SJSA1 (cell line): ENCODE measurements around the gene NF2. TPM values are rescaled to one million over a fixed set of nuclear protein-coding genes. Genes with fewer than 3 reads are reported as not detected.

Experiments used
- DNase-seq, 2 experiments: peaks; one replicate each; pipeline ENCODE4 v3.0.0-alpha.2; 2015 to 2020; ENCODE audit warnings: low spot score in 2 of 2, low read depth in 1 of 2
- H3K27ac ChIP-seq: fragments of 250-450 bp; sonication (Bioruptor Pico); 2 replicates; pipeline ENCODE4 v1.5.1; 2020; ENCODE audit warnings: mild to moderate bottlenecking, moderate library complexity
- H3K27me3 ChIP-seq: fragments of 250-450 bp; sonication (Bioruptor Pico); replicated peaks from 2 replicates; pipeline ENCODE4 v1.5.1; 2020; ENCODE audit warnings: mild to moderate bottlenecking, moderate library complexity
- H3K36me3 ChIP-seq: fragments of 250-450 bp; sonication (Bioruptor Pico); 2 replicates; pipeline ENCODE4 v1.5.1; 2020; ENCODE audit warnings: mild to moderate bottlenecking
- H3K4me1 ChIP-seq: fragments of 250-450 bp; sonication (Bioruptor Pico); replicated peaks from 2 replicates; pipeline ENCODE4 v1.6.1; 2021; ENCODE audit warnings: mild to moderate bottlenecking
- H3K4me3 ChIP-seq: fragments of 250-450 bp; sonication (Bioruptor Pico); 2 replicates; pipeline ENCODE4 v1.5.1; 2020; ENCODE audit warnings: mild to moderate bottlenecking
- H3K9me3 ChIP-seq: fragments of 250-450 bp; sonication (Bioruptor Pico); replicated peaks from 2 replicates; pipeline ENCODE4 v1.5.1; 2020; ENCODE audit warnings: mild to moderate bottlenecking
- total RNA-seq: library from RNA; depleted of rRNA; stranded (reverse); fragments of >200 nt; shearing (Covaris generic); gene quantifications from 2 replicates; pipeline ENCODE4 v1.2.3, GENCODE V29; 2014

NF2 gene
- total RNA-seq, 1 experiment from 2014 or later, result 151 TPM

DNA sequence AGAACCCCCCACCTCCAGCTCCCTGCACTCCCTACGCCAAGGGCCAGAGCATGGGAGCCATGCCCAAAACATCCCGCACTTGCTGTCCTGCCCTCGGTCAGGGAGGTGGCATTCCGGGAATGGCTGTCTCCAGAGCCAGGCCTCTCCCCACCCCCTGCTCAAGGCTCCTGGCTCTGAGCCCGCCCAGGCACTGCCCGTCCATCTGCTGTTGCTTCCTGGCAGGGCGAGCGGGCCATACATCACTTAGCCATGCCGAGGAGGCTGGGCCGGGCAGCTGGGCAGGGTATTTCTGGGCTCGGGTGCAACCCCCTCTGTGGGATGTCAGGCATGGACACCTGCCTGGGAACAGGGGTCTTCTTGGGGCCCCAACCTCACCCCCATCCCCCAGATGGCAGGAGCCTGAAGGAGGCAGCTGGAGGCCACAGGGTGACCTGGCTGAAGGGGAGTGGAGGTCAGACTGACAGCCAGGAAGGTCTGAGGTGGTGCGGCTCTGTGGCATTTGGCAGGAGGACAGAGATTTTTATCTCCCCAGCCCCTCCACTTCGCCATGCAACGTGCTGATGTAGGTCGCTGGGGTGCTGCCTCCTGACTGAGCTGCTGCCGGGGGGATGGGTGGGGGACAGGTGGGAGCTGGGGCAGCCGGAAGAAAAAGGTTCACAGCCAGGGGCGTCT lies 107.6 kb downstream of the NF2 start:
- H3K27me3 ChIP-seq, result no peaks in the 10 kb centered on the region; the same call in none of the 2 replicates
- no peak overlapping the region for H3K27ac ChIP-seq
- no peak for DNase-seq

DNA sequence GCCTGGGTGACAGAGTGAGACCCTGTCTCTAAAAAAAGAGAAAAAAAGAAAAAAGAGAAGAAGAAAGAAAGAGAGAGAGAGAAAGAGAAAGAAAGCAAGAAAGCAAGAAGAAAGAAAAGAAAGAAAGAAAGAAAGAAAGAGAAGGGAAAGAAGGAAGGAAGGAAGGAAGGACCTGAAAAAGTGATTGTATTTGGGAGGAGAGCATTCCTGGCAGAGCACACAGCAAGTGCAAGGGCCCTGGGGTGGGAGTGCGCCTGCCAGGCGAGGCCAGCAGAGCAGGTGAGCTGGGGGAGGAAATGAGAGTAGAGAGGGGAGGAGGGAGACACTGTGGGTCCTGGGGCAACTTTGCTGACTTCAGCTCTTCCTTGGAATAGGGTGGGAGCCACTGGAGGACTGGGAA lies 108.7 kb downstream of the NF2 start:
- Histone ChIP-seq H3K36me3 (no peaks in the 10 kb centered on the region), H3K4me3 (no peak overlapping the region), H3K27ac (no peak overlapping the region), H3K9me3 (no peaks in the 10 kb centered on the region), H3K27me3 (peaks cover 6% of the 10 kb centered on the region), H3K4me1 (no peaks in the 10 kb centered on the region)
- no peak for DNase-seq

More for the DNA sequence above, 107.6 kb downstream of the NF2 start:
- H3K9me3 ChIP-seq, result no peaks in the 10 kb centered on the region
- no peaks in the 10 kb centered on the region for H3K4me1 ChIP-seq
- no peaks in the 10 kb centered on the region for H3K36me3 ChIP-seq
- H3K4me3 ChIP-seq, result no peak overlapping the region

DNA sequence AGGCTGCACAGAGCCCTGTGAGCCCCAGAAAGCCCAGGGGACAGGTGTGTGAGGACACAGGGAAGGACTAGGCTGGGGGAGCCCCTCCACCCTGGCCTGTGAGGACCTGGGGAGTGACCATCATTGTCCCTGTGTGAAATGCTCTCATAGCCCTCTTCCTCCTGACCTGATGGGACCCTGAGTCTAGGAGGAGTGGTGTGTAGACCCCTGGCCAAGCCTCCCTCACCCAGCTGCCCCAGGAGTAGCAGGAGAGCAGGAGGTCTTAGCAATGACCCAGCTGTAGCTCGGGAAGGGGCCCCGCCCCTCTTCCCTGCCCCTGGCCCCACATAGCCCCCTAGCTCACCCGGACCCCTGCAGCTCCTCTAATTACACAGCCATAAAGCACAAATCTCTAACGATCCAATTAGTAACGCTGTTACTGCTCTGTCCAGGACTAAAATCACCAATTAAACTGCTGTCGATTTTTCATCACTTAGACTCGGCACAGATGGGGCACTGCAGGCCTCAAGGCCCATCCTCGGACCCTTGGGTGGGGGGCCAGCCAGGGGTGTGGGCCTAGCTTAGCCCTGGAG lies 109.8 kb downstream of the NF2 start:
- no peaks in the 10 kb centered on the region for H3K9me3 ChIP-seq
- H3K27me3 ChIP-seq, result peaks cover 8% of the 10 kb centered on the region
- no peak overlapping the region for H3K4me3 ChIP-seq
- H3K36me3 ChIP-seq, result no peaks in the 10 kb centered on the region
- DNase-seq, result no peak
- no peak overlapping the region for H3K27ac ChIP-seq
- no peaks in the 10 kb centered on the region for H3K4me1 ChIP-seq

DNA sequence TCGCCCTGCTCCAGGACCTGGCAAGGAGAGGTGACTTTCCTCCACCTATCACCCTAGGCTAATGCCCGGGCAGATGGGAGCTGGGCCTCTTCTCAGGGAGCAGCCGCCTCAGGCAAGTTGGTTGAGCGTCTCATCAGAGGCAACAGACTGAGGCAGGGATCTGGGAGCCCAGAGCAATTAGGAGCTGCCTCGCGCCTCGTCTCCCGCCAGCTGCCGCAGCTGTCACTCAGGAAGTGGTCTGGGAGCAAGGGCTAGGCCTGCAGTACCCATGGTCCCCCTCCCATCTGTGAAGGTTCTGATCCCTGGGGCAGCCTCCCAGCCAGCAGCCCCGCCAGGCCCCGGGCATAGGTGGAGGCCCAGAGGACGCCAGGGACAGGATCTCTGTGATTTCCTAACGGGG lies 111.8 kb downstream of the NF2 start:
- no peak overlapping the region for H3K4me3 ChIP-seq
- H3K27me3 ChIP-seq, result peaks cover 22% of the 10 kb centered on the region
- H3K9me3 ChIP-seq, result no peaks in the 10 kb centered on the region
- no peak for DNase-seq
- H3K36me3 ChIP-seq, result no peaks in the 10 kb centered on the region
- no peak overlapping the region for H3K27ac ChIP-seq
- no peaks in the 10 kb centered on the region for H3K4me1 ChIP-seq

DNA sequence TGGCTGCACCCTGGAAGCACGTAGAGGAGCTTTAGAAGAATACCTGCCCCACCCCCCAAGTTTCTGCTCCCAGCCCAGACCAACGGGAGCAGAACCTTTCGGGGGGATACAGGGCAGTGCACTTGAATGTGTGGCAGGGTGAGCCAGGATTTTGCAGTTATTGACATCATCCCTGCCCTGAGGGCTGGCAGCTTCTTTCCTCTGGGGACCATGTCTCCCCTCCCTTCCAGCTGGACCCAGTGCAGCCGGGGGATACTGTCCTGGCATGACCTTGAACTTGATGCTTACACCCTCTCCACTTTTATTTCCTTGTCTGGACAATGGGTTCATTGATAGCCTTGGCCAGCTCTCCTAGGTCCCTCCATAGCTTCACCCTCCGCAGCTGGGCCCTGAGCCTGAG lies 112.3 kb downstream of the NF2 start:
- H3K9me3 ChIP-seq, result no peaks in the 10 kb centered on the region
- no peak for DNase-seq
- no peaks in the 10 kb centered on the region for H3K36me3 ChIP-seq
- H3K4me1 ChIP-seq, result no peaks in the 10 kb centered on the region; the same call in 1 of the 2 replicates
- peaks cover 24% of the 10 kb centered on the region for H3K27me3 ChIP-seq
- no peak overlapping the region for H3K4me3 ChIP-seq
- H3K27ac ChIP-seq, result no peak overlapping the region

DNA sequence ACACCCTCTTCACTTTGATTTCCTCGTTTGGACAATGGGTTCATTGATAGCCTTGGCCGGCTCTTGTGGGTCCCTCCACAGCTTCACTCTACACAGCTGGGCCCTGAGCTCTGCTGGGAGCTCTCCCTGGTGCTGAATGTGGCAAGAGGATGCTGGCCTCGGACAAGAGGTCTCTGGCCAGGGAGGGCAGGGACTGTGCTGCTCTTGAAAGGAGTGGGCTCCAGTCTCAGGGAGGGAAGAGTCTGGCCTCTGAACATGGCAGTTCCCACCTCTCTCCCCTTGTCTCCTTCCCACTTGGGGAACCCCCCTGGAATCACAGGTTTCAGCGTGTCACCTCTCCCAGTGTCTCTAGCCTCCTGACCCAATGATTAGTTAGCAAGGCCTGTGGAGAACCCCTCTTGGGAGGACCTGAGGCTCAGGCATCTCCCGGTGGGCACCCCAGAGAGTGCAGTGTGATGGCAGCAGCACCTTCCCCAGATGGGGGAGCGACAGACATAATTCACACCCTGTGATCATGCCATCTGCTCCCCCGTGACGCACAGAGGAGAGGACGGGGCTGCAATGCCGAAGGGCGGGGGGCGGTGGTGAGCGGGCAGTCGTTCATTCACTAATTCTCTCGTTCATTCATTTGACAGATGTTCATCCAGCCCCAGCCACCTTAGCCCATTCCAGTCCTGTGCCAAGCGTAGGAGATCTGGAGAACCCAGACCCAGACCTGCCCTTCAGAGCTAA lies 113.5 kb downstream of the NF2 start:
- H3K4me1 ChIP-seq, result peaks cover 4% of the 10 kb centered on the region
- no peak overlapping the region for H3K4me3 ChIP-seq
- no peak overlapping the region for H3K27ac ChIP-seq
- H3K36me3 ChIP-seq, result no peaks in the 10 kb centered on the region
- DNase-seq, result peak; percentile 56 to 69
- H3K9me3 ChIP-seq, result no peaks in the 10 kb centered on the region
- peaks cover 34% of the 10 kb centered on the region for H3K27me3 ChIP-seq

DNA sequence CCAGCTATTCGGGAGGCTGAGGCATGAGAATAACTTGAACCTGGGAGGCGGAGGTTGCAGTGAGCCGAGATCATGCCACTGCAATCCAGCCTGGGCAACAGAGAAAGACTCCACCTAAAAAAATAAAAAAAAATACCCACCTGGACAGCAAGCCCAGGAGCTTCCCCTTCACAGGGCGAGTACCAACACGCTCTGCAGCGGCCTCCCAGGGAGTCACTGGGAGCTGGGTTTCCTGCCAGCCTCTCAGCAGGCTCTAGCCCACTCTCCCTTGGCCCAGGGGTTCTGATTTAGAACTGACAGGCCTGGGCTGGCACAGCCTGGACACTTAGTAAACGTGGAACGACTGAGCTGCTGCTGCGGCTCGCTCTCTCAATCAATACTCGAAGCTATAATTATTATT lies 114.4 kb downstream of the NF2 start:
- Histone ChIP-seq H3K4me1 (peaks cover 12% of the 10 kb centered on the region), H3K27me3 (peaks cover 38% of the 10 kb centered on the region), H3K27ac (no peak overlapping the region), H3K4me3 (no peak overlapping the region), H3K9me3 (no peaks in the 10 kb centered on the region), H3K36me3 (no peaks in the 10 kb centered on the region)
- no peak for DNase-seq

DNA sequence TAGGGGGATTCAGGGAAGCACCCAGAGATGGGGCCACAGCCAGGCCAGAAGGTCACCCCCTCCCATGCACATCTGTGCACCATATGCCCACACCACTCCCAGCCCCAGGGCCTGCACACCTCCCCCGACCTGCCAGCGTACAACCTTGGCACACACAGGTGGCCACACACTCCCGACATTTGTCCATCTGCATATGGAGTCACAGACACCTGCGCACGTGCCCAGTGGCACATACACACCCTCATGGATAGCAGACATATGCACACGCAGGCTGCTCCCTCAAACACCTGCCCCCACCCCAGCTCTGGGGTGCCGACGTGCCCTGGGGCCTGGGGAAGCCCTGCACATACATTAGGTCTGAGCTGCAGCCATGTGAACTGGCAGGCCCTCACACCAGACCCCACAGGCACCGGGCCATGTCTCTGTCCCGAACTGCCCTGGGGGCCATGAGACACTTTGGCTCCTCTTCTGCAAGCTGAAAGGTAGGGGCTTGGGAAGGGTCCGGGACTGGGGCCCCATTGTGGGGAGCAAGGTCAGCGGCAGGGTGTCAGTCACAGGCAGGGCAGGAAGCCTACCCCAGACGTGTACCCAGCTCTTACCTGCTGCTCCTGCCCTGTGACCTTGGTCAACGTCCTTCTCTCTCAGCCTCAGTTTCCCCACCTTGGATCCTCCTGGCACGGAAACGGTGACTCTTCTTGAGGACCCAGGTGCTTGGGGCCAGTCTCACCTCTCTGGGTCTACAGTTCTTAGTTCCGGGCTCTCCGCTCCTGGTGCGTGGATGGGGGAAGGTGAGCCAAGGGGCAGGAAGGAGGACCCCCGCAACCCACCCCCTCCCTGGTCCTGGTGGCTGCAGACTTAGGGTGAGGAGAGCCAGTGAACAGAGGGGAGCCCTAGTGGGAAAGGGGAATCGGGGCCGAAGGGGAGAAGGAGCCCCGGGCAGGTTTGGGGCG lies 115.8 kb downstream of the NF2 start:
- Histone ChIP-seq H3K4me1 (peaks cover 13% of the 10 kb centered on the region), H3K36me3 (no peaks in the 10 kb centered on the region), H3K27ac (no peak overlapping the region), H3K4me3 (no peak overlapping the region), H3K27me3 (peaks cover 38% of the 10 kb centered on the region), H3K9me3 (no peaks in the 10 kb centered on the region)
- no peak for DNase-seq

DNA sequence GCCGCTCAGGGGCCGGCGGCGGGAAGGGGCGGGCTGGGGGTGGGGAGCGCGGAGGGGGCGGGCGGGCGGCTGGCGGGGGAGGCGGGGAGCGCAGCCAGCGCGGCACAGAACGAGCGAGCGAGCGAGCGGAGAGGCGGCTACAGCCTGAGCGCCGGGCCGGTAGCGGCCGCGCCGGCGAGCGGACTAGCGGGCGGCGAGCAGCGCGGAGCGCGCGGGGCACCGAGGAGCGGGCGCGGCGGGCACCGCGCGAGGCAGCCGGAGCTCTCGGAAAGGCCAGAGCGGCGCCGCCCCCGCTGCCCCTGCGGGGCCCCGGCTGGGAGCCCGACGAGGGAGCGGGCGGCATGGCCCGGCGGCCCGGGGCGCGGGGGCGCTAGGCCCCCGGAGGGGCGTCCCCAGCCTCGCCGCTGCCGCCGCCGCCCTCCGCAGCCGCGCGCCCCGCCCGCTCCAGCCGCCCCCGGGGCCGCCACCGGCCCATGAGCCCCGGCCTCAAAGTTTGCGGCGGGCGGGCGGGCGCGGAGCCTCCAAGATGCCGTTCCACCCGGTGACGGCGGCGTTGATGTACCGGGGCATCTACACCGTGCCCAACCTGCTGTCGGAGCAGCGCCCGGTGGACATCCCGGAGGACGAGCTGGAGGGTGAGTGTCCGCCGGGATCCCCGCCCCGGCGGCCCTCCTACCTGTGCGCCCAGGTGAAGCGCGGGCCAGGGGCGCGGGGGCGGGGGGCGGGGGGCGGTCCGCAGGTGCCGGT lies 116.6 kb downstream of the NF2 start, which contains the start of gene CABP7:
TSS of gene CABP7 (plus strand) at position 105 of the 747 bp plus-strand sequence. CDS start at position 527, 422 bp downstream.
- Histone ChIP-seq H3K4me1 (peaks cover 13% of the 10 kb centered on the region), H3K36me3 (no peaks in the 10 kb centered on the region), H3K4me3 (no peak within 1 kb of the TSS), H3K27ac (no peak within 1 kb of the TSS), H3K27me3 (peaks cover 38% of the 10 kb centered on the region), H3K9me3 (no peaks in the 10 kb centered on the region)
- DNase-seq, result no peak

DNA sequence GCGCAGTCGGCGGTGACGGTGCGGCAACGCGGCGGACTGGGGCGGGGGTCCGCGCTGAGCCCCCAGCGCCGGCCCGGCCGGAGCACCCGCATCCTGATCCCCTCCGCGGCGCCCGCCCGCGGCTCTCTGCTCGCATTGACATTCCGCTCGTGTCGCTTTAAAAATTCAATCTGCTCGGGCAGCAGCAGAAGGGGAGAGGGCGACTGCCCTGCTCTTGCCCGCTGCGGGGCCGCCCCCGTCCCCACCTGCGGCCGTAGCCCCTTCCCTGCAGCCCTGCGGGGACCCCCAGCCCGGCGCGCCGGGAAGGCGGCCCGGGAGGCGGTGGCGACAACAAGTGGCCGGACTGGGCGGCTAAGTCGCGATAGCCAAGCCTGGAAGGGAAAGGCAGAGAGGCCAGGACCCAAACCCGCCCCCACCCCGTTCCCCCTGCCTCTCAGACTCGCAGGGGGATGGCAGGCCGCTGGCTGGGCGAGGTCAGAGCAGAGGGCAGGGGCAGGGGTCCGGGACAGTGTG lies 117.4 kb downstream of the NF2 start:
- no peak for DNase-seq

DNA sequence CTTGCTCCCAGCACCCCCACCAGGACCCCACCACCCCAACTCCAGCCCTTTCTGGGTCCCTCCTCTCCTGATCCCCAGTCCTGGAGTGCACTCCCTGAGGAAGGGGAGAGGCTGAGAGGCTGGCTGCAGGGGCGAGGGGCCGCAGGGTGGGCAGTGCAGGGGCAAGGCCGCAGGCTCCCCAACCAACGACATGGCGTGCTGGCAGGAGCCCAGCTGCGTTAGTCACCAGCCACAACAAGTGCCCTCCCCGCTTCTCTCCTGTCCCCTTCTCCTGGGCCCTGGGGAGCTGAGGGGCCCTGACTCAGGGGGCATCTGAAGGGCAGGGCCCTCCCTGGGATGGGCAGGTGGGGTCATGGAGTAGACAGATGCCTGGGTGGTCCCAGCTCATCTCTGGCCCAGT lies 118.7 kb downstream of the NF2 start:
- peak in 1 of 2 experiments; percentile 64 for DNase-seq

More for the DNA sequence above, 117.4 kb downstream of the NF2 start:
- H3K27ac ChIP-seq, result no peak overlapping the region
- H3K27me3 ChIP-seq, result peaks cover 38% of the 10 kb centered on the region
- H3K9me3 ChIP-seq, result no peaks in the 10 kb centered on the region
- H3K4me3 ChIP-seq, result no peak overlapping the region
- H3K4me1 ChIP-seq, result peaks cover 13% of the 10 kb centered on the region
- no peaks in the 10 kb centered on the region for H3K36me3 ChIP-seq

DNA sequence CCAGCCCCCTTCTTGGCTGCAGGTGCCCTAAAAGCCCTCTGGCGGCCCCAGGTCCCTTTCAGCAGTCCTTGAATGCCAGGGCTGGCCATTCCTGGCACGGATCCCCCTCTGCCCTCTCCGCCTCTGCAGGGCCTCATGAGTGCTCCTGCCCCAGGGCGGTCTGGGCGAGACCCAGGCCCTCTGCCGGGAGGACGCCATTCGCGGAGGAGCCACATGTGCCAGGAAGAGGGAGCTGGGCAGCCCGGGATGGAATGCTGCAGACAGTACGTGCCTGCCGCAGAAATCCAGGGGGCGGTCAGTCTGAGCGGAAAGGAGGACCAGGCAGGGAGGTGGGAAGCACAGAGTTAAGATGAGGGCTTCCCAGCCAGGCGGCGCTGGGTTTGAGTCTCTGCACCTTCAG lies 119.2 kb downstream of the NF2 start:
- Histone ChIP-seq H3K27me3 (peaks cover 32% of the 10 kb centered on the region), H3K36me3 (no peaks in the 10 kb centered on the region), H3K9me3 (no peaks in the 10 kb centered on the region), H3K4me3 (no peak overlapping the region), H3K4me1 (peaks cover 15% of the 10 kb centered on the region), H3K27ac (no peak overlapping the region)
- peak in 1 of 2 experiments; percentile 33 for DNase-seq

More for the DNA sequence above, 118.7 kb downstream of the NF2 start:
- Histone ChIP-seq H3K4me1 (peaks cover 15% of the 10 kb centered on the region), H3K27ac (no peak overlapping the region), H3K9me3 (no peaks in the 10 kb centered on the region), H3K27me3 (peaks cover 32% of the 10 kb centered on the region), H3K36me3 (no peaks in the 10 kb centered on the region), H3K4me3 (no peak overlapping the region)
